Fibroblast of mammary gland (primary cell): ENCODE measurements around the gene OTOR.

Experiments
- DNase-seq: peaks from one replicate; pipeline ENCODE4 v3.0.0-alpha.2; 2010; ENCODE audit warnings: low read depth
- H3K4me3 ChIP-seq: 2 replicates; pipeline ENCODE4 v1.5.1; 2011; ENCODE audit warnings: low read depth, mild to moderate bottlenecking, low read length, moderate library complexity; ENCODE audit not compliant: control insufficient read depth
- CTCF ChIP-seq: conservative IDR thresholded peaks from 2 replicates; pipeline ENCODE4 v1.5.1; 2011; ENCODE audit warnings: low read depth, low read length, inconsistent platforms; ENCODE audit not compliant: control insufficient read depth, insufficient read depth

The OTOR gene

DNA sequence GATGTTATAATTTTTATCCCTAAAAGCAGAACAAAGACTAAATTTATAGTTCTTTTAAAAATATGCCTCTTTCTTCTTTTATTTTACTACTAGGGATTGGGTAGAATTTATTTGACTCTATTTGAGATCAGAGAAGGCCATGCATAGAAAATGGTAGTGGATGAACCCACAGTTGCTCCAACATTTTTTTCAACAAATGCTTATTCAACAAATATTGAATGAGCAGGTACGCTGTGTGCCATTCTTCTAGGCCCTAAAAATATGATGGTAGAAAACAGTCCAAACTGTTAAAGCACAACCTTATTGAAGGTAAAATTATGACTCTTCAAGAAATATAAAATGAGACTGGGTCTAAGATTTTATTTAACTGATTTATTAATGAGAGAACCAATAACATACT is 30.0 kb downstream of the OTOR start:
- no peak overlapping the region for H3K4me3 ChIP-seq
- TF ChIP-seq CTCF: no peak
- no peak for DNase-seq

DNA sequence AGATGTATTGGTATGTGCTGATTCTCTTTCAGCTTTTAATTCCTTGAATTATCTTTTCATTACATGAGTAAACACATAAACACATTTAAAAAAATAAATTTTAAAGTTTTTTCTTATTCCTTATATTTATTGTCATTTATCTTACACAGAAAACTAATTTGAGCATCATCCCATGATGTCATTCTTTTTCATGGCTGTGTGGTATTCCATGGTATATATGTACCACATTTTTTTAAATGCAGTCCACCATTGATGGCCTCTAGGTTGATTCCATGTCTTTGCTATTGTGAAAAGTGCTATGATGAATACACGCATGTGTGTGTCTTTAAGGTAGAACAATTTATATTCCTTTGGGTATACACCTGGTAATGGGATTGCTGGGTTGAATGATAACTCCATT is 33.3 kb downstream of the OTOR start:
- no peak for TF ChIP-seq CTCF
- H3K4me3 ChIP-seq: no peak overlapping the region
- no peak for DNase-seq

DNA sequence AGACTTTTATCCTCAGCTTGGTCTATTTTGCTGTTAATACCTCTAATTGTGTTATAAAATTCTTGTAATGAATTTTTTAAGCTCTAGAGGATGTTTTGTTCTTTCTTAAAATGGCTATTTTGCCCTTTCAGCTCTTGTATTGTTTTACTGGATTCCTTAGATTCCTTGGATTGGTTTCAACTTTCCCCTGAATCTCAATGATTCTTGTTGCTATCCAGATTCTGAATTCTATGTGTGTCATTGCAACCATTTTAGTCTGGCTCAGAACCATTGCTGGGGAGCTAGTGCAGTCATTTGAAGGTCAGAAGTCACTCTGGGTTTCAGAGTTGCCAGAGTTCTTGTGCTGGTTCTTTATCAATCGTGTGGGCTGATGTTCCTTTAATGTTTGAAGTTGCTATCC is 37.1 kb downstream of the OTOR start:
- no peak overlapping the region for H3K4me3 ChIP-seq
- no peak for DNase-seq
- no peak for TF ChIP-seq CTCF
